H1 (cell line): ENCODE measurements around the gene GABRG3. TPM values are rescaled to one million over a fixed set of nuclear protein-coding genes. Genes with fewer than 3 reads are reported as not detected.

ENCODE experiments used
- CTCF ChIA-PET: fragments of 300-600 bp; sonication (Branson Sonifier 250); formaldehyde crosslinking; loops from one replicate; lab custom pipeline; 2021; ENCODE audit not compliant: partially characterized antibody; lab: Charles Lee
- POLR2A ChIA-PET: fragments of 300-600 bp; sonication (Branson Sonifier 250); formaldehyde crosslinking; loops from one replicate; lab custom pipeline; 2021; ENCODE audit warnings: inconsistent platforms; ENCODE audit not compliant: partially characterized antibody; lab: Charles Lee
- DNase-seq, 2 experiments: peaks; one replicate each; pipeline versions ENCODE4 v3.0.0 to v3.0.0-alpha.2; 2010 to 2022; ENCODE audit warnings: low spot score in 2 of 2, low read depth in 1 of 2, mixed read lengths in 1 of 2
- FAIRE-seq: peaks from 2 replicates; lab custom pipeline; 2011; peaks lifted over from hg19 to GRCh38; lab: Jason Lieb, UNC
- H2AFZ ChIP-seq: 2 replicates; pipeline ENCODE4 v1.8.1; 2012; ENCODE audit warnings: low read length, inconsistent platforms
- H2AK5ac ChIP-seq: 2 replicates; pipeline ENCODE4 v1.6.1; 2013; ENCODE audit warnings: low read depth, low read length
- H2BK120ac ChIP-seq: replicated peaks from 2 replicates; pipeline ENCODE3; 2013; ENCODE audit warnings: low read depth, low read length, inconsistent platforms
- H2BK12ac ChIP-seq: 2 replicates; pipeline ENCODE4 v1.6.1; 2013; ENCODE audit warnings: low read depth, low read length
- H2BK15ac ChIP-seq: 2 replicates; pipeline ENCODE4 v1.6.1; 2013; ENCODE audit warnings: low read length
- H2BK20ac ChIP-seq: 2 replicates; pipeline ENCODE4 v1.6.1; 2013; ENCODE audit warnings: low read length
- H2BK5ac ChIP-seq: 2 replicates; pipeline ENCODE4 v1.6.1; 2013; ENCODE audit warnings: low read depth, low read length
- H3K14ac ChIP-seq: 2 replicates; pipeline ENCODE4 v1.6.1; 2013; ENCODE audit warnings: inconsistent platforms; ENCODE audit not compliant: insufficient read length
- H3K18ac ChIP-seq: 2 replicates; pipeline ENCODE4 v1.6.1; 2013; ENCODE audit warnings: low read length; ENCODE audit errors: extremely low read depth
- H3K23ac ChIP-seq: 2 replicates; pipeline ENCODE4 v1.6.1; 2013; ENCODE audit warnings: inconsistent platforms; ENCODE audit not compliant: insufficient read length
- H3K23me2 ChIP-seq: 2 replicates; pipeline ENCODE4 v1.6.1; 2013; ENCODE audit warnings: low read depth, low read length
- H3K27ac ChIP-seq: 2 replicates; pipeline ENCODE4 v1.6.1; 2011; ENCODE audit warnings: low read depth, low read length, inconsistent platforms
- H3K27me3 ChIP-seq, 4 experiments: replicated peaks in 1 of 4; 1 replicate in 1 of 4; 2 replicates in 3 of 4; pipeline versions ENCODE4 v1.6.1 to v1.8.1; 2011 to 2013; ENCODE audit warnings: low read length in 3 of 4, mild to moderate bottlenecking in 3 of 4, inconsistent platforms in 2 of 4, mixed read lengths in 2 of 4, moderate library complexity in 1 of 4; ENCODE audit not compliant: control insufficient read depth in 3 of 4, insufficient read depth in 3 of 4; ENCODE audit errors: extremely low read depth in 1 of 4
- H3K36me3 ChIP-seq, 4 experiments: 2 replicates each; pipeline versions ENCODE4 v1.6.1 to v1.8.1; 2011 to 2013; ENCODE audit warnings: mild to moderate bottlenecking in 4 of 4, low read length in 3 of 4, moderate library complexity in 2 of 4, control low read depth in 1 of 4, inconsistent platforms in 1 of 4; ENCODE audit not compliant: insufficient read depth in 4 of 4, control insufficient read depth in 2 of 4
- H3K4ac ChIP-seq: replicated peaks from 2 replicates; pipeline ENCODE3; 2013; ENCODE audit warnings: low read length, low read depth, mixed read lengths, inconsistent platforms; ENCODE audit not compliant: insufficient read length
- H3K4me1 ChIP-seq, 4 experiments: replicated peaks in 1 of 4; 1 replicate in 1 of 4; 2 replicates in 3 of 4; pipeline versions ENCODE4 v1.6.1 to v1.8.1; 2011 to 2013; ENCODE audit warnings: low read length in 3 of 4, inconsistent platforms in 2 of 4, mixed read lengths in 1 of 4; ENCODE audit not compliant: insufficient read depth in 4 of 4, control insufficient read depth in 3 of 4
- H3K4me2 ChIP-seq, 2 experiments: 2 replicates each; pipeline versions ENCODE4 v1.6.1 to v1.8.1; 2011 to 2013; ENCODE audit warnings: low read depth in 2 of 2, low read length in 2 of 2, control low read depth in 1 of 2, inconsistent platforms in 1 of 2, mild to moderate bottlenecking in 1 of 2; ENCODE audit not compliant: insufficient read depth in 1 of 2
- H3K4me3 ChIP-seq, 4 experiments: fragments of 200-600, 300-600 bp in 1 of 4; sonication (generic), shearing (Covaris generic), sonication (Bioruptor Twin) in 1 of 4; 2 replicates each; pipeline versions ENCODE4 v1.5.1 to v1.8.1; 2011 to 2016; ENCODE audit warnings: low read length in 4 of 4, low read depth in 3 of 4, control low read depth in 2 of 4, inconsistent platforms in 2 of 4, mild to moderate bottlenecking in 2 of 4, mixed read lengths in 1 of 4, moderate library complexity in 1 of 4; ENCODE audit not compliant: insufficient read depth in 2 of 4; ENCODE audit errors: extremely low read depth in 1 of 4
- H3K56ac ChIP-seq: replicated peaks from 2 replicates; pipeline ENCODE3; 2013; ENCODE audit warnings: low read depth, mild to moderate bottlenecking, mixed read lengths, low read length, inconsistent platforms; ENCODE audit not compliant: insufficient read length
- H3K79me1 ChIP-seq: 2 replicates; pipeline ENCODE4 v1.6.1; 2013; ENCODE audit warnings: low read depth, low read length, control low read depth
- H3K79me2 ChIP-seq, 2 experiments: 2 replicates each; pipeline versions ENCODE4 v1.6.1 to v1.8.1; 2012 to 2013; ENCODE audit warnings: low read length in 2 of 2, mild to moderate bottlenecking in 2 of 2, inconsistent platforms in 1 of 2; ENCODE audit not compliant: insufficient read depth in 2 of 2, control insufficient read depth in 1 of 2
- H3K9ac ChIP-seq, 4 experiments: replicated peaks in 1 of 4; 1 replicate in 1 of 4; 2 replicates in 3 of 4; pipeline versions ENCODE4 v1.6.1 to v1.8.1; 2011 to 2013; ENCODE audit warnings: low read depth in 3 of 4, low read length in 3 of 4, control low read depth in 2 of 4, mild to moderate bottlenecking in 2 of 4, moderate library complexity in 2 of 4, inconsistent platforms in 1 of 4; ENCODE audit errors: extremely low read depth in 1 of 4
- H3K9me3 ChIP-seq, 2 experiments: 2 replicates each; pipeline versions ENCODE4 v1.6.1 to v1.8.1; 2012 to 2013; ENCODE audit warnings: mild to moderate bottlenecking in 2 of 2, moderate library complexity in 2 of 2, control low read depth in 1 of 2, inconsistent platforms in 1 of 2, low read depth in 1 of 2, low read length in 1 of 2, mixed read lengths in 1 of 2; ENCODE audit not compliant: insufficient read depth in 2 of 2
- H4K20me1 ChIP-seq, 2 experiments: replicated peaks in 1 of 2; 2 replicates each; pipeline versions ENCODE3 to v1.8.1; 2011 to 2013; ENCODE audit warnings: inconsistent platforms in 2 of 2, low read length in 2 of 2, mild to moderate bottlenecking in 1 of 2; ENCODE audit not compliant: insufficient read depth in 2 of 2, control insufficient read depth in 1 of 2
- H4K5ac ChIP-seq: 2 replicates; pipeline ENCODE4 v1.6.1; 2013; ENCODE audit warnings: low read length, low read depth, mixed read lengths, inconsistent platforms; ENCODE audit not compliant: insufficient read length
- H4K8ac ChIP-seq: 2 replicates; pipeline ENCODE4 v1.8.0; 2013; ENCODE audit warnings: mild to moderate bottlenecking, moderate library complexity, low read length, inconsistent platforms; ENCODE audit not compliant: insufficient read depth; ENCODE audit errors: extremely low read depth
- H4K91ac ChIP-seq: replicated peaks from 2 replicates; pipeline ENCODE3; 2013; ENCODE audit warnings: low read length, mixed read lengths, inconsistent platforms; ENCODE audit not compliant: insufficient read length
- ATF3 ChIP-seq: IDR thresholded peaks from 2 replicates; pipeline ENCODE4 v1.6.1; 2011; ENCODE audit warnings: low read depth, mild to moderate bottlenecking, low read length; ENCODE audit not compliant: insufficient read depth
- BACH1 ChIP-seq: IDR thresholded peaks from 2 replicates; pipeline ENCODE4 v1.6.1; 2012; ENCODE audit warnings: low read length, improper control_type of control experiment
- CBX8 ChIP-seq: fragments of 300-800, 300-1000 bp; sonication (generic); IDR thresholded peaks from 2 replicates; pipeline ENCODE4 v1.7.1; 2016; ENCODE audit warnings: low read depth, low read length, borderline replicate concordance
- CREB1 ChIP-seq: IDR thresholded peaks from 2 replicates; pipeline ENCODE4 v1.6.1; 2012; ENCODE audit warnings: inconsistent platforms
- CTCF ChIP-seq, 3 experiments: IDR thresholded peaks; 1 replicate in 2 of 3; 2 replicates in 1 of 3; pipeline versions ENCODE4 v1.5.1 to v1.6.1; 2011; ENCODE audit warnings: low read length in 3 of 3, mild to moderate bottlenecking in 3 of 3, inconsistent platforms in 2 of 3, low read depth in 1 of 3, moderate library complexity in 1 of 3; ENCODE audit not compliant: insufficient read depth in 1 of 3; ENCODE audit errors: control extremely low read depth in 1 of 3
- JUND ChIP-seq: IDR thresholded peaks from 2 replicates; pipeline ENCODE4 v1.6.1; 2011; ENCODE audit warnings: mild to moderate bottlenecking, improper control_type of control experiment, low read length
- NRF1 ChIP-seq: IDR thresholded peaks from 2 replicates; pipeline ENCODE4 v1.6.1; 2011; ENCODE audit warnings: mild to moderate bottlenecking, low read depth, low read length, improper control_type of control experiment
- RAD21 ChIP-seq, 2 experiments: IDR thresholded peaks in 1 of 2; conservative IDR thresholded peaks in 1 of 2; 2 replicates each; pipeline ENCODE4 v1.6.1; 2011; ENCODE audit warnings: low read depth in 2 of 2, low read length in 2 of 2, improper control_type of control experiment in 1 of 2, inconsistent platforms in 1 of 2, mild to moderate bottlenecking in 1 of 2, moderate library complexity in 1 of 2
- SIN3A ChIP-seq, 2 experiments: IDR thresholded peaks in 1 of 2; conservative IDR thresholded peaks in 1 of 2; 2 replicates each; pipeline ENCODE4 v1.6.1; 2011 to 2012; ENCODE audit warnings: low read length in 2 of 2, improper control_type of control experiment in 1 of 2, low read depth in 1 of 2, mild to moderate bottlenecking in 1 of 2
- WGBS, 2 experiments: shearing (Covaris generic) in 1 of 2; methylation state at CpG; one replicate each; pipeline versions ENCODE4 v1.1.6 to v1.1.7; 2013 to 2015; ENCODE audit warnings: low lambda C conversion rate in 2 of 2, mixed read lengths in 2 of 2, inconsistent platforms in 1 of 2, low coverage in 1 of 2, missing lambda C conversion rate in 1 of 2; ENCODE audit not compliant: insufficient replicate concordance in 2 of 2, insufficient coverage in 1 of 2, insufficient read length in 1 of 2; ENCODE audit errors: extremely low coverage in 1 of 2, missing lambda C conversion rate in 1 of 2; 5-methylcytosine and 5-hydroxymethylcytosine counted together
- polyA plus RNA-seq, 7 experiments: library from polyadenylated mRNA; depleted of rRNA in 3 of 7; stranded (reverse) in 5 of 7; unstranded in 2 of 7; fragments of >200 nt in 5 of 7; fragments of 200-250 nt in 2 of 7; gene quantifications; 1 replicate in 5 of 7; 2 replicates in 1 of 7; 4 replicates in 1 of 7; pipeline versions ENCODE4 v1.2.1 to v1.2.3, GENCODE V29; 2011 to 2013; ENCODE audit warnings: missing spikeins in 2 of 7, mixed read lengths in 2 of 7
- total RNA-seq: library from RNA; stranded (reverse); fragmentation: NEBNext Ultra II Directional; extraction: Animal tissue kit (Norgen Biotek cat#: 25700); gene quantifications from 2 replicates; pipeline ENCODE4 v1.2.1, GENCODE V29; 2021

The GABRG3 gene
- total and polyA plus RNA-seq, 2 of the 8 experiments (the other 6 are each of a cell fraction or from before 2014, with no cell fraction given), result 0.17 to 0.80 TPM

GRCh38 chr15:27258287-27258686, 287.3 kb downstream of the GABRG3 start:
- H3K18ac ChIP-seq, result no peak overlapping the region
- H2AK5ac ChIP-seq, result no peak overlapping the region
- no peak overlapping the region for H2BK120ac ChIP-seq
- H3K56ac ChIP-seq, result no peak overlapping the region
- H3K79me1 ChIP-seq, result no peaks in the 10 kb centered on the region
- H2BK15ac ChIP-seq, result no peak overlapping the region
- H3K27me3 ChIP-seq, result no peaks in the 10 kb centered on the region; a peak in 2 of 7 replicates
- H3K27ac ChIP-seq, result no peak overlapping the region
- no peak for DNase-seq
- no peak overlapping the region for H4K5ac ChIP-seq
- H3K23me2 ChIP-seq, result no peaks in the 10 kb centered on the region
- 38% methylated on average over 4 of the region's 4 CpGs; no CpG with 5 or more reads in 1 of the 2 experiments for WGBS, 2 experiments
- CTCF ChIA-PET, result interaction anchor here (0.6 to 1.6 kb wide), 7 partner anchors 7 to 286 kb away, joined by 3 to 5 read pairs (median 3); no protein-coding TSS in a partner anchor
- peak overlapping the region in 1 of 4 experiments; percentile 11; a peak in 1 of 8 replicates for H3K4me3 ChIP-seq
- H3K4me2 ChIP-seq, result peak overlapping the region; percentile 23 to 27; a peak in 3 of 4 replicates
- no peaks in the 10 kb centered on the region for H3K79me2 ChIP-seq
- H4K91ac ChIP-seq, result no peak overlapping the region
- peaks cover 0 to 8% (median 3%) of the 10 kb centered on the region in 4 experiments; a peak in 6 of 7 replicates for H3K4me1 ChIP-seq
- no peak for TF ChIP-seq ATF3
- no peak for TF ChIP-seq JUND
- no peak for TF ChIP-seq BACH1
- peak; percentile 3 to 43 (median 42); a peak in 2 of 4 replicates for TF ChIP-seq CTCF (IDR thresholded peaks at IDR 0.05; ENCODE audit: control extremely low read depth in 1 of 3, insufficient read depth in 1 of 3, low read depth in 1 of 3, low read length in 3 of 3)
- TF ChIP-seq NRF1, result no peak
- peak; percentile 33 to 44; a peak in 3 of 4 replicates for TF ChIP-seq RAD21 (IDR thresholded peaks at IDR 0.05 in 1 of 2, conservative IDR thresholded peaks at IDR 0.05 in 1 of 2; ENCODE audit: low read depth in 2 of 2, low read length in 2 of 2)
- no peak for TF ChIP-seq CBX8
- no peak for TF ChIP-seq CREB1
- TF ChIP-seq SIN3A (conservative IDR thresholded peaks at IDR 0.05 in 1 of 2, IDR thresholded peaks at IDR 0.05 in 1 of 2; ENCODE audit: low read depth in 1 of 2, low read length in 2 of 2), result no peak
- no peak overlapping the region for H3K23ac ChIP-seq
- H3K4ac ChIP-seq, result no peak overlapping the region
- no peak overlapping the region for H2BK20ac ChIP-seq
- H3K36me3 ChIP-seq, result no peaks in the 10 kb centered on the region
- H2BK5ac ChIP-seq, result no peak overlapping the region
- H2AFZ ChIP-seq, result no peak overlapping the region
- no peak overlapping the region for H4K8ac ChIP-seq
- H3K9me3 ChIP-seq, result no peaks in the 10 kb centered on the region
- no peaks in the 10 kb centered on the region for H4K20me1 ChIP-seq
- H3K14ac ChIP-seq, result no peak overlapping the region
- no peak overlapping the region for H2BK12ac ChIP-seq
- POLR2A ChIA-PET, result interaction anchor here (1.1 kb wide), 1 partner anchor 571 kb away, joined by 3 read pairs; no protein-coding TSS in a partner anchor
- no peak for FAIRE-seq
- no peak overlapping the region for H3K9ac ChIP-seq
